NCI-H748 (cell line): ENCODE data around the gene INTS4.
"Not testable (repeated sequence)": the region's sequence is repeated elsewhere in the genome, so short reads cannot be mapped to it uniquely, and the experiment has no call there.

ENCODE experiments used
- DNase-seq: peaks from one replicate; lab custom pipeline; 2025; ENCODE audit not compliant: unreplicated experiment; lab: John Stamatoyannopoulos, UW

INTS4 gene

GRCh38 chr11:78025378-78025777 lies 30.9 kb upstream of the INTS4 start:
- no peak for DNase-seq

- DNase-seq, result no peak
Measured at GRCh38 chr11:78023426-78023825, 29.0 kb upstream of the INTS4 start.

GRCh38 chr11:78022397-78023396 lies 28.2 kb upstream of the INTS4 start, which contains the start of gene KCTD14:
Gene KCTD14 (minus strand): TSS chr11:78023276. CDS start chr11:78023249, 27 bp downstream.
- peak; percentile 53 for DNase-seq

- no peak for DNase-seq
Measured at GRCh38 chr11:78021611-78022010, 27.1 kb upstream of the INTS4 start.

GRCh38 chr11:78020246-78020645 lies 25.8 kb upstream of the INTS4 start:
- DNase-seq, result no peak

GRCh38 chr11:78019808-78020207 lies 25.3 kb upstream of the INTS4 start:
- no peak for DNase-seq

- no peak for DNase-seq
Measured at GRCh38 chr11:78015878-78016277, 21.4 kb upstream of the INTS4 start.

- DNase-seq, result not testable (repeated sequence)
Measured at GRCh38 chr11:78014937-78015520, 20.6 kb upstream of the INTS4 start.

GRCh38 chr11:78011301-78011700 lies 16.8 kb upstream of the INTS4 start:
- DNase-seq, result no peak

- DNase-seq, result no peak
Measured at GRCh38 chr11:78010755-78011154, 16.3 kb upstream of the INTS4 start.

- no peak for DNase-seq
Measured at GRCh38 chr11:78010304-78010703, 15.8 kb upstream of the INTS4 start.

GRCh38 chr11:78009062-78009461 lies 14.6 kb upstream of the INTS4 start:
- no peak for DNase-seq

GRCh38 chr11:78000193-78000592 lies 5.7 kb upstream of the INTS4 start:
- DNase-seq, result peak; percentile 67

GRCh38 chr11:77999446-78000030 lies 5.1 kb upstream of the INTS4 start:
- DNase-seq, result no peak

GRCh38 chr11:77993902-77994301 lies 566 bp downstream of the INTS4 start:
- DNase-seq, result no peak

- DNase-seq, result no peak
Measured at GRCh38 chr11:77990981-77991380, 3.5 kb downstream of the INTS4 start.

GRCh38 chr11:77986456-77986855 lies 8.0 kb downstream of the INTS4 start:
- not testable (repeated sequence) for DNase-seq

GRCh38 chr11:77981346-77981947 lies 13.0 kb downstream of the INTS4 start:
- no peak for DNase-seq

GRCh38 chr11:77968337-77968736 lies 26.1 kb downstream of the INTS4 start:
- DNase-seq, result no peak

- DNase-seq, result peak; percentile 0
Measured at GRCh38 chr11:77967753-77968152, 26.7 kb downstream of the INTS4 start.

GRCh38 chr11:77967121-77967520 lies 27.3 kb downstream of the INTS4 start:
- no peak for DNase-seq
